CD1c-positive myeloid dendritic cell (primary cell): ENCODE results near the gene GULP1.
"Not testable (repeated sequence)": the region's sequence is repeated elsewhere in the genome, so short reads cannot be mapped to it uniquely, and the experiment has no call there.

Experiments used
- DNase-seq: peaks from one replicate; pipeline ENCODE4 v3.0.0-alpha.2; 2016; ENCODE audit errors: extremely low spot score

GULP1 gene

DNA sequence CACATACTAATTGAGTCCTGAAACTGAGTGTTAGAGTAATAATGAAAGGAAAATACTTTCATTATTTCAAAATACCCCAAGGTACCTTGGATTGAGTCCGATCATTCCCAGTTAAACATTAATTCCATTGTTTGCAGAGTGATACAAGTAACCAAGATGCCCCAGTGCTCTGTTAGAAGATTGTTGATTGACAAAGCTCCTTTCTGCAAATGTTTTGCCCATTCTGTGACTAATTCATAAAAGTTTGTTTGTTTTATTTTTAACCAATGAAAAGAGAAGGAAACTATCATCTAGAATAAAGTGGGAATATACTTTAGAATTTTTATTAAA, 124.0 kb downstream of the GULP1 start:
- no peak for DNase-seq

- no peak for DNase-seq
Measured at GRCh38 chr2:188416367-188416766, 124.7 kb downstream of the GULP1 start.

GRCh38 chr2:188422726-188423125, 131.1 kb downstream of the GULP1 start:
- no peak for DNase-seq

DNA sequence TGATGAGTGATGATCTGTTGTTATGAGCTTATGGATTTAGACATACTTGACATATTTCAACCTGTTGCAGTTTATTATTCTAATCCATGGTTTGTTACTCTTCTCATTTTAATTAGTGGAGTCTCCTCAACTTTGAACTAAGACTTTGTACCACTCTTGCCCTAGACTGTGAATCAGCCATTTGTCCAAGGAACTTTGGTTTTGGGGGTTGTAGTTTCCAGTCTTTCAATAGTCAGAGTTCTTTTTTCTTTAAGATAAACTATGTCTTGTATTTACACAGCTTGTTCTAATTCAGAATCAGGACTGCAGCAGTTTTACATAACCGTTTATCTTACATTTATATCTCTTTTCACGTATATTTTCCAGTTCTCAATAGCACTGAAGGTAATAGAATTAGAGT, 133.6 kb downstream of the GULP1 start:
- DNase-seq, result no peak

DNA sequence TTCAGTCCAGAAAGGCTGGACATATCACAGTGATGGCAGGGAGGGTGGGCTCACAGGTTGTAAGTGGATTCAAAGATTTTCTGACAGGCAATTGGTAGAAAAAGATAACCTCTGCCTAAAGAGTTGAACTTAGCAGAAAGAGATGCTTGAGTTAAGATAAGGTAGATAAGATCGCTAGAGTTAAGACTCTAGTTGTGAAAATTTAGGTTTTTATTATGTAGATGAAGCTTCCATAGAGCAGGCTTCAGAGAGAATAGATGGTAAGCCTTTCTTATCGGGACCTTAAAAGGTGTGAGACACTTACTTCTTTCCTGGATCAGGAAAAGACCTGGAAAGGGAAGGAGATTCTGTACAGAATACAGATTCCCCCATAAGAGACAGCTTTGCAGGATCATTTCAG, 134.4 kb downstream of the GULP1 start:
- DNase-seq, result no peak

DNA sequence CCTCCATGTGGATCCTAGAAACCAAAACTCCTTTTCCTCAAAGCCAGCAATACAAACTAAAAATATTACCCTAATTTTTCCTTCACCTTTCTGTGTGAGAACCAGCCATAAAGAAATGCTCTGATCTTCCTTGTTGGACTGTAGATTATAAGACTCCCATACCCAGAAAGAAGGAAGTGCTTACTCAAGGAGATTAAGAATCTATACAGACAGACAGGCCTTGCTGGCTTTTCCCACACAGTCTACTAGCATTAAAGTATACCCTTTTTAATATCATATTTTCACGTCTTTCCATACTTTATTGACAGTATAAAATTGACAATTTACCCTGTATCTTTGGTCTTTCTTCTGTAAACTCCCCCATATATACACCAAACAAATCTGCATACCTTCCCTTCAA, 139.0 kb downstream of the GULP1 start:
- DNase-seq, result no peak

- DNase-seq, result no peak
Measured at GRCh38 chr2:188434018-188434417, 142.3 kb downstream of the GULP1 start.

DNA sequence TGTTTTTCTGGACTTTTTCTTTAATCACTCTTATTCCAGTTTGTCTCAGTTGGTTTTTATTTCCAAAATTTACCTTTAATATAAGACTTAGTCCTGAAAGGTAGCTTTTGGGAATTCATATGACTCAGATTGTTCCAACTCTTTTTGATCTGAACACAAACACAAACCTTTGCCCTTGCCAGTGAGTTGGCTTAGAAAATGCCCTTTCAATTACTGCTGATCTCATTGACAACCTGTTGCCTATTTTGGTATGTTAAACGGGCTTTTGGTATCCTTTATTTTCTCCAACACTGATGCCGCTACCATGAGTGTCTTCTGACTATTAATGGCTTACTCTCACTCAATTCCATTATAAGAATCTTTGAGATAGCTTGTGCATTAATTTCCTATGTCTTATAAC, 143.4 kb downstream of the GULP1 start:
- DNase-seq, result no peak

- DNase-seq, result no peak
Measured at GRCh38 chr2:188437537-188437936, 145.9 kb downstream of the GULP1 start.

- DNase-seq, result no peak
Measured at GRCh38 chr2:188439986-188440385, 148.3 kb downstream of the GULP1 start.

- DNase-seq, result no peak
Measured at GRCh38 chr2:188440849-188441248, 149.2 kb downstream of the GULP1 start.

DNA sequence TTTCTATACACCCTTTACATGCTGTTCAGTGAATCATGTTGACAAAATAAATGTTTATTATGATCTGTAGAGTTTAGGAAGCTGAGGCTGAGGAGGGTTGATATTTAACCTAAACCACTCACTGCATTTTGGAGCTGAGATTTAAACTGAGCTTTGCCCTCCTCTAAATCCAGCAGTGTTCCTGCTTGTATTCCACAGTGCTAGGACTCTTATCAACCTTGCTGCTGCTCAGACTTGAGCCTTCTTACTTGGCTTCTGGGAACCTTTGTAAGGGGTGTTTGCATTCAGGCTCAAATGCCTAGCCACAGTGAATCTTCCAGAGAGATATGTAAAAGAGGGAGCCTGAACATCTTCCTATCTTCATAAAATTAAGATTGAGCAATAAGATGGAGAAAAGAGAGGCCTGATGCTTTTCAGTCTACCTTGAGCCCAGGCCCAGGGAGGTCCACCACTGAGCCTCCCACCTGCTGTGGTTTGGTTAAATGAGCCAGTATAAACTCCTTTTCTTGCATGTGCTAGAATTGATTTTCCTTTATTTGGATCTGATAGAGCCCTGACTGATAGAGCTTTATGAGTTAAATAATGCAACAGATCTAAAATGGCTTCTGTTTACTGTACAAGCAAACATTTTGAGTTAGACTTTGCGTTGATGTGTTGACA, 149.7 kb downstream of the GULP1 start:
- DNase-seq, result no peak

- DNase-seq, result no peak
Measured at GRCh38 chr2:188443207-188443606, 151.5 kb downstream of the GULP1 start.

- no peak for DNase-seq
Measured at GRCh38 chr2:188444106-188444835, 152.6 kb downstream of the GULP1 start.

- DNase-seq, result no peak
Measured at GRCh38 chr2:188449561-188449960, 157.9 kb downstream of the GULP1 start.

DNA sequence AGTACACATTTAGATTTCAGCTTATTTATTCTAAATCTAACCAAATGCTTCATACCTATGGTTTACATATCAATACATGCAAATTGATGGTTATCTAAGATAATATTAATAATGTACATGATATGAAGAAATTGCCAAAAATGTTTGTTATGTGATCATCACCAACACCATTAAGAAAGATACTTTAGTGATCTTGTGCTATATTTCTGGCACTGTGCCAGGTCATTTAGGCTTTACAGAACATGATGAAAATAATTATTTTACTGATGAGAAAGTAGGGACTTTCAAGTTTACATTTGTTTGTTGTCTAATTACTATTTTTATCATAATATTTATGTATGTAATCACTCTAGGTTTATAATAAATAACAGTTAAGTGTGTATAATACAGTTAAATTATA, 158.3 kb downstream of the GULP1 start:
- no peak for DNase-seq

DNA sequence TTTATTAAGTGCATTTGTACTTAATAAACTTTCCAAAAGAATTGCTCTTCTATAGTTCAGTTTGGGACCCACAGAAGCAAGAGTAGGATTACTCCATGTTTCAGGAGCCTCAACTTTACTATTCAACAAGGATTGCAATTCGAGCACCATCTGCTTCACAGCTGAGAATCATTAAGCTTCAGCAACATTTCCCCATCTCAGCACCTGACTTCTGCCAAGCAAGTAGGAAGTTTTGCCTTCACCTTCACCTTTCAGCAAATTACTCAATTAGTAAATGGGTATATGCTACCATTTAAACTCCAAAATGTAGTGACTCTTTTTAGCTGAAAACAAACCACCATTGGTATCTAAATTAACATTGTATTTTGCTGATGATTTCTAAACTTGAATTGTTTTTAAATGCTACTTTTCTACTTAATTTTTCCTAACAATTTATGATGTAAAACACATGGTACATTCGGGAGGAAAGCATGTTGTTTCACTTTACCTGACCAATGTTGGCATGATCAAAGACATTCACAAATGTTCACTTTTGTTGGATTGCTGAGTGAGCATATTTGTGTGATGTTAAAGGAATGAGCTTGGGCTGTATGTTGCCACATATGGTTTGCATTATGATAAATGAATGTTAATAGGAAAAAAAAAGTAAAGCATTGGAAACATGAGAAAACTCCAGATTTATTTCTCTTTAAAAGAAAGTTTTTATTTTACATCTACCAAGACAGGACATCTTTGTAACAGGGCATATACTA, 159.2 kb downstream of the GULP1 start:
- DNase-seq, result no peak

DNA sequence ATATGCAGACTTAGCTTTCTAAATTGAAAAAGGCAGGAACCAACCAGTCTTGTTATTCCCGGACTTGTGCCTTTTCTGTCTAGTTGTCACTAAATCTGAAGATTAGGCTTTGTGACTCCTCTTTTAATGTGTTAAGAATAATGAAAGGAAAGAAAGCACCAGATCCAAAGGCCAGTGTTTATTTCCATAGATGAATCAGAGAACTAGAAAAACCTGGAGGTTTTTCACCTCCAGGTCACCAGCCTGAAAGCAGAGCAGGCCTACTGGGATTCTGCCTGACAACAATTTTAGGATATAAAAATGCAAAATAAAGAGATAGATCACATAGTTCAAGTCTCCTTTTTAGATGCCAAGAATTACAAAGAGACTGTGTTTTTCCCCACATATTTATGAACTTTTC, 160.4 kb downstream of the GULP1 start:
- DNase-seq, result no peak

- no peak for DNase-seq
Measured at GRCh38 chr2:188456114-188456909, 164.6 kb downstream of the GULP1 start.

DNA sequence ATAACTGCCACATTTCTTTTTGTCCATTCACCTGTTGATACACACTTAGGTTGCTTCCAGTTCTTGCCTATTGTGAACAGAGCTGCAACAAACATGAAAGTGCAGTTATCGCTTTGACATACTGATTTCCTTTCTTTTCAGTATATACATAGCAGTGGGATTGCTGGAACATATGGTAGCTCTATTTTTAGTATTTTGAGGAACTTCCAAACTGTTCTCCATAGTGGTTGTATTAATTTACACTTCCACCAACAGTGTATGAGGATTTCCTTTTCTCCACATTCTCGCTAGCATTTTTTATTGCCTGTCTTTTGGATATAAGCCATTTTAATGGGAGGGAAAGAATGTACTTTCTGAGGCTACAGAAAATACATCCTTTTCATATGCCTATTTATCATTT, 167.4 kb downstream of the GULP1 start:
- DNase-seq, result no peak

- not testable (repeated sequence) for DNase-seq
Measured at GRCh38 chr2:188466078-188466477, 174.4 kb downstream of the GULP1 start.

GRCh38 chr2:188466761-188467160, 175.1 kb downstream of the GULP1 start:
- no peak for DNase-seq
